Measurements from ENCODE around the gene FOXC2.

- no peak for TF ChIP-seq EZH2 (IDR thresholded peaks at IDR 0.05; ENCODE audit: insufficient read depth, poor library complexity, severe bottlenecking)
- TF ChIP-seq EZH2phosphoT487 (IDR thresholded peaks at IDR 0.05; ENCODE audit: insufficient read depth, low read depth): no peak
These were observed 33.6 kb upstream of the FOXC2 start for GRCh38 chr16:86533076-86533475.

All from GM23248 (cell line).